H9 (cell line): Measurements from ENCODE around the gene ALDH9A1. TPM values are rescaled to one million over a fixed set of nuclear protein-coding genes. Genes with fewer than 3 reads are reported as not detected.

Source experiments
- DNase-seq: peaks from one replicate; pipeline ENCODE4 v3.0.0-alpha.2; 2017
- H2AFZ ChIP-seq: one replicate; pipeline ENCODE4 v1.6.1; 2013; ENCODE audit warnings: mild to moderate bottlenecking, low read length, control low read depth, moderate library complexity
- H2AK5ac ChIP-seq: 2 replicates; pipeline ENCODE4 v1.6.1; 2013; ENCODE audit warnings: low read length, control low read depth, mixed read lengths; ENCODE audit not compliant: insufficient read length
- H2BK120ac ChIP-seq: one replicate; pipeline ENCODE4 v1.6.1; 2013; ENCODE audit warnings: low read depth, mild to moderate bottlenecking, low read length, control low read depth, inconsistent platforms; ENCODE audit not compliant: poor library complexity, severe bottlenecking
- H2BK12ac ChIP-seq: 2 replicates; pipeline ENCODE4 v1.6.1; 2013; ENCODE audit warnings: low read length, control low read depth, mixed read lengths, low read depth; ENCODE audit not compliant: insufficient read length
- H2BK15ac ChIP-seq: 2 replicates; pipeline ENCODE4 v1.6.1; 2013; ENCODE audit warnings: low read depth, low read length, control low read depth
- H2BK20ac ChIP-seq: one replicate; pipeline ENCODE4 v1.6.1; 2013; ENCODE audit warnings: low read depth, mild to moderate bottlenecking, low read length, control low read depth, inconsistent platforms; ENCODE audit not compliant: poor library complexity, severe bottlenecking
- H2BK5ac ChIP-seq: 2 replicates; pipeline ENCODE4 v1.6.1; 2013; ENCODE audit warnings: low read length, control low read depth, mixed read lengths; ENCODE audit not compliant: insufficient read length
- H3K14ac ChIP-seq: 2 replicates; pipeline ENCODE4 v1.6.1; 2013; ENCODE audit warnings: low read length, control low read depth; ENCODE audit not compliant: insufficient read depth
- H3K18ac ChIP-seq: 2 replicates; pipeline ENCODE4 v1.6.1; 2013; ENCODE audit warnings: low read depth, mild to moderate bottlenecking, mixed read lengths, low read length, control low read depth; ENCODE audit not compliant: insufficient read length
- H3K23ac ChIP-seq: 2 replicates; pipeline ENCODE4 v1.6.1; 2013; ENCODE audit warnings: low read length, control low read depth, mixed read lengths, low read depth; ENCODE audit not compliant: insufficient read length
- H3K23me2 ChIP-seq: 2 replicates; pipeline ENCODE4 v1.6.1; 2013; ENCODE audit warnings: low read depth, mild to moderate bottlenecking, mixed read lengths, low read length, control low read depth; ENCODE audit not compliant: insufficient read length, poor library complexity, severe bottlenecking
- H3K27ac ChIP-seq: 2 replicates; pipeline ENCODE4 v1.5.1; 2013; ENCODE audit warnings: low read length, control low read depth, mixed read lengths, low read depth; ENCODE audit not compliant: insufficient read length
- H3K27me3 ChIP-seq: 2 replicates; pipeline ENCODE4 v1.6.1; 2013; ENCODE audit warnings: low read length, control low read depth, inconsistent platforms; ENCODE audit not compliant: insufficient read depth
- H3K4ac ChIP-seq: 2 replicates; pipeline ENCODE4 v1.6.1; 2013; ENCODE audit warnings: low read depth, mild to moderate bottlenecking, control low read depth, inconsistent platforms, low read length, moderate library complexity
- H3K4me1 ChIP-seq: 2 replicates; pipeline ENCODE4 v1.6.1; 2013; ENCODE audit warnings: low read length, control low read depth, inconsistent platforms; ENCODE audit not compliant: insufficient read depth
- H3K4me2 ChIP-seq: 2 replicates; pipeline ENCODE4 v1.6.1; 2013; ENCODE audit warnings: low read length, control low read depth, mixed read lengths; ENCODE audit not compliant: insufficient read length, insufficient read depth
- H3K56ac ChIP-seq: 2 replicates; pipeline ENCODE4 v1.6.1; 2013; ENCODE audit warnings: low read depth, mild to moderate bottlenecking, mixed read lengths, low read length, control low read depth; ENCODE audit not compliant: insufficient read length
- H3K79me1 ChIP-seq: 2 replicates; pipeline ENCODE4 v1.6.1; 2013; ENCODE audit warnings: low read depth, mild to moderate bottlenecking, moderate library complexity, low read length, control low read depth, inconsistent platforms; ENCODE audit not compliant: insufficient read depth, poor library complexity, severe bottlenecking
- H3K79me2 ChIP-seq: 2 replicates; pipeline ENCODE4 v1.6.1; 2013; ENCODE audit warnings: low read length, control low read depth, inconsistent platforms; ENCODE audit not compliant: insufficient read depth
- H3K9ac ChIP-seq: 2 replicates; pipeline ENCODE4 v1.6.1; 2013; ENCODE audit warnings: low read length, control low read depth, mixed read lengths; ENCODE audit not compliant: insufficient read length; ENCODE audit errors: extremely low read depth
- H3K9me3 ChIP-seq: one replicate; pipeline ENCODE4 v1.6.1; 2013; ENCODE audit warnings: low read depth, low read length, inconsistent platforms; ENCODE audit not compliant: control insufficient read depth
- H3T11ph ChIP-seq: one replicate; pipeline ENCODE4 v1.6.1; 2013; ENCODE audit warnings: mild to moderate bottlenecking, low read length, control low read depth, inconsistent platforms
- H4K20me1 ChIP-seq: one replicate; pipeline ENCODE4 v1.6.1; 2013; ENCODE audit not compliant: control insufficient read depth, insufficient read length, insufficient read depth
- H4K5ac ChIP-seq: 2 replicates; pipeline ENCODE4 v1.6.1; 2013; ENCODE audit warnings: low read depth, mild to moderate bottlenecking, mixed read lengths, low read length, control low read depth; ENCODE audit not compliant: insufficient read length
- H4K8ac ChIP-seq: replicated peaks from 2 replicates; pipeline ENCODE4 v1.6.1; 2013; ENCODE audit warnings: low read length, control low read depth, mixed read lengths, low read depth; ENCODE audit not compliant: insufficient read length
- H4K91ac ChIP-seq: 2 replicates; pipeline ENCODE4 v1.6.1; 2013; ENCODE audit warnings: low read depth, mild to moderate bottlenecking, moderate library complexity, mixed read lengths, low read length, control low read depth; ENCODE audit not compliant: insufficient read length
- H3K27ac Mint-ChIP-seq, 3 experiments: 2 replicates in 2 of 3; 3 replicates in 1 of 3; pipeline ENCODE4 v1.8.0; 2020 to 2021; ENCODE audit warnings: mixed read lengths in 3 of 3, mild to moderate bottlenecking in 1 of 3, moderate library complexity in 1 of 3
- H3K27me3 Mint-ChIP-seq: 2 replicates; pipeline ENCODE4 v1.8.0; 2021; ENCODE audit warnings: low read depth, mild to moderate bottlenecking, moderate library complexity, mixed read lengths
- H3K36me3 Mint-ChIP-seq, 3 experiments: 2 replicates in 2 of 3; 3 replicates in 1 of 3; pipeline ENCODE4 v1.8.0; 2020 to 2021; ENCODE audit warnings: low read depth in 3 of 3, mixed read lengths in 3 of 3; ENCODE audit not compliant: insufficient read depth in 1 of 3
- H3K4me1 Mint-ChIP-seq, 2 experiments: 2 replicates each; pipeline ENCODE4 v1.8.0; 2020; ENCODE audit warnings: mixed read lengths in 2 of 2
- H3K4me3 Mint-ChIP-seq, 2 experiments: 2 replicates in 1 of 2; 3 replicates in 1 of 2; pipeline ENCODE4 v1.8.0; 2020 to 2021; ENCODE audit warnings: mild to moderate bottlenecking in 2 of 2, mixed read lengths in 2 of 2, moderate library complexity in 1 of 2
- H3K9me3 Mint-ChIP-seq, 2 experiments: 2 replicates in 1 of 2; 3 replicates in 1 of 2; pipeline ENCODE4 v1.8.0; 2020; ENCODE audit warnings: mild to moderate bottlenecking in 2 of 2, mixed read lengths in 2 of 2, moderate library complexity in 1 of 2
- WGBS: extraction: QIAGEN DNeasy Blood & Tissue Kit; methylation state at CpG from one replicate; pipeline ENCODE4 v1.1.7; 2013; ENCODE audit warnings: missing lambda C conversion rate, low lambda C conversion rate, mixed read lengths; ENCODE audit not compliant: insufficient read length; ENCODE audit errors: extremely low coverage; 5-methylcytosine and 5-hydroxymethylcytosine counted together
- total RNA-seq: library from RNA; stranded (reverse); gene quantifications from 2 replicates; pipeline ENCODE4 v1.2.1, GENCODE V29; 2021
- TF ChIP-seq, protein P1 (sequence below): fragments of 200-600 bp; sonication (generic); conservative IDR thresholded peaks from 3 replicates; pipeline ENCODE4 v1.8.0; 2021; ENCODE audit warnings: antibody characterized with exemption, mild to moderate bottlenecking

The ALDH9A1 gene
- total RNA-seq, 1 experiment from 2014 or later: 55.0 TPM

DNA sequence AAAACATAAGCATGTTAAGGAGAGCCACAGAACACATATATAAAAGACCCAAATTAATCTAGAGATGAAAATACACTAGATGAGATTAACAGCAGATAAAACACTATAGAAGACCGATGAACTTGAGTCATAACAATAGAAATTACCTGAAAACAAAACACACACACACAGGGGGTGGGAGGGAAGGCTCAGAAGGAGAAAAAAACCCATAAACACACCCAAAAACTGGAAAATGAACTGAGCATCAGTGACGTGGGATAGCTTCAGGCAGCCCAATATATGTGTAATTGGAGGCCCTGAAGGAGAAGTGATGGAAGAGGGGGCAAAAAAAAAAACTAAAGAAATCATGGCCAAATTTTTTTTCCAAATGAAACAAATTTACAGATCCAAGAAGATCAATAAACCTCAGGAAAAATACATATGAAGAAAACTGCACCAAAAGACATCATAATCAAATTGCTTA is 11.4 kb downstream of the ALDH9A1 start:
- no CpG with 5 or more reads among the region's 2 CpGs for WGBS
- Mint-ChIP-seq H3K9me3 (peaks cover 19 to 24% of the 10 kb centered on the region in 2 experiments), H3K4me1 (0 out of 4 replicates have a peak, but pooled peaks cover 0 to 3% of the 10 kb centered on the region in 2 experiments), H3K27ac (no peak overlapping the region), H3K4me3 (no peak overlapping the region), H3K27me3 (no peaks in the 10 kb centered on the region), H3K36me3 (peaks cover 40 to 59% (median 49%) of the 10 kb centered on the region in 3 experiments)
- H2BK15ac ChIP-seq: no peak overlapping the region
- H3K4ac ChIP-seq: no peak overlapping the region
- H4K20me1 ChIP-seq: no peaks in the 10 kb centered on the region
- no peaks in the 10 kb centered on the region; the same call in 1 of the 2 replicates for H3K79me2 ChIP-seq
- no peaks in the 10 kb centered on the region for H3K9me3 ChIP-seq
- H3T11ph ChIP-seq: no peak overlapping the region
- no peak overlapping the region for H4K5ac ChIP-seq
- no peak overlapping the region for H3K23ac ChIP-seq
- H4K8ac ChIP-seq: no peak overlapping the region
- H3K27me3 ChIP-seq: no peaks in the 10 kb centered on the region
- no peaks in the 10 kb centered on the region for H3K4me1 ChIP-seq
- H2BK120ac ChIP-seq: no peak overlapping the region
- no peak overlapping the region for H2BK20ac ChIP-seq
- no peak overlapping the region for H2AFZ ChIP-seq
- no peak overlapping the region for H3K9ac ChIP-seq
- no peak overlapping the region for H4K91ac ChIP-seq
- TF ChIP-seq, protein P1, sequence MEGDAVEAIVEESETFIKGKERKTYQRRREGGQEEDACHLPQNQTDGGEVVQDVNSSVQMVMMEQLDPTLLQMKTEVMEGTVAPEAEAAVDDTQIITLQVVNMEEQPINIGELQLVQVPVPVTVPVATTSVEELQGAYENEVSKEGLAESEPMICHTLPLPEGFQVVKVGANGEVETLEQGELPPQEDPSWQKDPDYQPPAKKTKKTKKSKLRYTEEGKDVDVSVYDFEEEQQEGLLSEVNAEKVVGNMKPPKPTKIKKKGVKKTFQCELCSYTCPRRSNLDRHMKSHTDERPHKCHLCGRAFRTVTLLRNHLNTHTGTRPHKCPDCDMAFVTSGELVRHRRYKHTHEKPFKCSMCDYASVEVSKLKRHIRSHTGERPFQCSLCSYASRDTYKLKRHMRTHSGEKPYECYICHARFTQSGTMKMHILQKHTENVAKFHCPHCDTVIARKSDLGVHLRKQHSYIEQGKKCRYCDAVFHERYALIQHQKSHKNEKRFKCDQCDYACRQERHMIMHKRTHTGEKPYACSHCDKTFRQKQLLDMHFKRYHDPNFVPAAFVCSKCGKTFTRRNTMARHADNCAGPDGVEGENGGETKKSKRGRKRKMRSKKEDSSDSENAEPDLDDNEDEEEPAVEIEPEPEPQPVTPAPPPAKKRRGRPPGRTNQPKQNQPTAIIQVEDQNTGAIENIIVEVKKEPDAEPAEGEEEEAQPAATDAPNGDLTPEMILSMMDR: no peak
- H3K18ac ChIP-seq: no peak overlapping the region
- no peak overlapping the region for H2BK5ac ChIP-seq
- no peak overlapping the region for H3K14ac ChIP-seq
- no peaks in the 10 kb centered on the region for H3K23me2 ChIP-seq
- peaks cover 3% of the 10 kb centered on the region for H3K79me1 ChIP-seq
- no peak overlapping the region for H3K56ac ChIP-seq
- no peak overlapping the region for H2BK12ac ChIP-seq
- H3K27ac ChIP-seq: no peak overlapping the region
- H2AK5ac ChIP-seq: no peak overlapping the region
- no peak overlapping the region for H3K4me2 ChIP-seq
- no peak for DNase-seq
